ENCODE results near the gene PDE9A.

PDE9A gene

GRCh38 chr21:42760951-42761751 lies 107.7 kb downstream of the PDE9A start:
- no peak for FAIRE-seq

GRCh38 chr21:42761776-42762335 lies 108.4 kb downstream of the PDE9A start:
- no peak for FAIRE-seq

- FAIRE-seq: no peak
Observed at GRCh38 chr21:42763581-42764442, 110.4 kb downstream of the PDE9A start.

GRCh38 chr21:42764443-42764760 lies 111.0 kb downstream of the PDE9A start:
- FAIRE-seq: no peak

- FAIRE-seq: no peak
Observed at GRCh38 chr21:42764883-42765282, 111.5 kb downstream of the PDE9A start.

GRCh38 chr21:42765656-42766055 lies 112.2 kb downstream of the PDE9A start:
- no peak for FAIRE-seq

GRCh38 chr21:42766739-42767560 lies 113.5 kb downstream of the PDE9A start:
- no peak for FAIRE-seq

- no peak for FAIRE-seq
Observed at GRCh38 chr21:42767561-42767835, 114.1 kb downstream of the PDE9A start.

GRCh38 chr21:42768324-42769121 lies 115.1 kb downstream of the PDE9A start:
- FAIRE-seq: no peak

- no peak for FAIRE-seq
Observed at GRCh38 chr21:42769183-42769819, 115.9 kb downstream of the PDE9A start.

- FAIRE-seq: no peak
Observed at GRCh38 chr21:42769820-42770716, 116.6 kb downstream of the PDE9A start.

- FAIRE-seq: no peak
Observed at GRCh38 chr21:42770717-42771502, 117.5 kb downstream of the PDE9A start.

- no peak for FAIRE-seq
Observed at GRCh38 chr21:42771503-42771805, 118.0 kb downstream of the PDE9A start.

GRCh38 chr21:42775123-42775522 lies 121.7 kb downstream of the PDE9A start:
- FAIRE-seq: no peak

GRCh38 chr21:42775891-42776290 lies 122.5 kb downstream of the PDE9A start:
- no peak for FAIRE-seq

- FAIRE-seq: no peak
Observed at GRCh38 chr21:42777064-42777756, 123.8 kb downstream of the PDE9A start.

GRCh38 chr21:42777757-42778344 lies 124.4 kb downstream of the PDE9A start:
- FAIRE-seq: no peak

GRCh38 chr21:42779431-42779861 lies 126.0 kb downstream of the PDE9A start:
- FAIRE-seq: no peak

- FAIRE-seq: no peak
Observed at GRCh38 chr21:42780617-42781016, 127.2 kb downstream of the PDE9A start.

All from islet of Langerhans (tissue), 1 donor.